GM18867 (cell line): ENCODE results near the gene OR13C5.
A peak's percentile ranks its signal among the peaks of the same experiment; 100 is the strongest.
"Not testable (repeated sequence)": the region's sequence is repeated elsewhere in the genome, so short reads cannot be mapped to it uniquely, and the experiment has no call there.

ENCODE experiments used
- ATAC-seq: cut with Tn5 transposase; IDR thresholded peaks from one replicate; pipeline ENCODE4 v1.9.1; 2021; ENCODE audit warnings: mild to moderate bottlenecking, moderate library complexity; ENCODE audit not compliant: unreplicated experiment

Gene OR13C5

GRCh38 chr9:104599313-104599712 lies at the start of gene OR13C5:
TSS of gene OR13C5 (minus strand) at chr9:104599413. CDS start at chr9:104599413, 0 bp downstream.
- not testable (repeated sequence) for ATAC-seq

- ATAC-seq: no peak
Observed at GRCh38 chr9:104635456-104635855, 36.2 kb upstream of the OR13C5 start.

- no peak for ATAC-seq
Observed at GRCh38 chr9:104633976-104634520, 34.8 kb upstream of the OR13C5 start.

- ATAC-seq: not testable (repeated sequence)
Observed at GRCh38 chr9:104625964-104626363, 26.8 kb upstream of the OR13C5 start.

GRCh38 chr9:104618104-104618503 lies 18.9 kb upstream of the OR13C5 start, which contains the start of gene OR13C9:
TSS of gene OR13C9 (minus strand) at chr9:104618204. CDS start at chr9:104618204, 0 bp downstream.
- ATAC-seq: no peak

- ATAC-seq: no peak
Observed at GRCh38 chr9:104617418-104617817, 18.2 kb upstream of the OR13C5 start.

GRCh38 chr9:104611213-104611612 lies 12.0 kb upstream of the OR13C5 start:
- no peak for ATAC-seq

GRCh38 chr9:104608336-104608735 lies 9.1 kb upstream of the OR13C5 start:
- ATAC-seq: no peak

GRCh38 chr9:104606152-104606551 lies 6.9 kb upstream of the OR13C5 start:
- no peak for ATAC-seq

GRCh38 chr9:104605527-104605926 lies 6.3 kb upstream of the OR13C5 start, which contains the start of gene OR13C2:
TSS of gene OR13C2 (minus strand) at chr9:104605627. CDS start at chr9:104605627, 0 bp downstream.
- ATAC-seq: not testable (repeated sequence)

GRCh38 chr9:104604801-104605200 lies 5.6 kb upstream of the OR13C5 start:
- ATAC-seq: peak; percentile 83

GRCh38 chr9:104598749-104599148 lies 464 bp downstream of the OR13C5 start:
- peak; percentile 73 for ATAC-seq

GRCh38 chr9:104589626-104590025 lies 9.6 kb downstream of the OR13C5 start:
- no peak for ATAC-seq

- no peak for ATAC-seq
Observed at GRCh38 chr9:104586496-104587180, 12.6 kb downstream of the OR13C5 start.

- ATAC-seq: no peak
Observed at GRCh38 chr9:104580562-104580961, 18.7 kb downstream of the OR13C5 start.

- no peak for ATAC-seq
Observed at GRCh38 chr9:104577263-104577662, 21.9 kb downstream of the OR13C5 start.

GRCh38 chr9:104575456-104575855 lies 23.8 kb downstream of the OR13C5 start:
- ATAC-seq: no peak

- no peak for ATAC-seq
Observed at GRCh38 chr9:104572612-104573011, 26.6 kb downstream of the OR13C5 start.

GRCh38 chr9:104568868-104569267 lies 30.3 kb downstream of the OR13C5 start, which contains the start of gene OR13C8:
TSS of gene OR13C8 (plus strand) at chr9:104569168. CDS start at chr9:104569168, 0 bp downstream.
- no peak for ATAC-seq

- peak; percentile 45 for ATAC-seq
Observed at GRCh38 chr9:104564358-104564757, 34.9 kb downstream of the OR13C5 start.

- no peak for ATAC-seq
Observed at GRCh38 chr9:104556830-104557634, 42.2 kb downstream of the OR13C5 start.
